ENCODE data around the gene POLR3G.
A peak's percentile ranks its signal among the peaks of the same experiment; 100 is the strongest.

Gene POLR3G

GRCh38 chr5:90503596-90503995, 28.9 kb downstream of the POLR3G start:
- DNase-seq (ENCODE audit: low spot score) = no peak

- DNase-seq (ENCODE audit: low spot score) = no peak
Observed at GRCh38 chr5:90504743-90505142, 30.1 kb downstream of the POLR3G start.

GRCh38 chr5:90506221-90506620, 31.6 kb downstream of the POLR3G start:
- no peak for DNase-seq (ENCODE audit: low spot score)

DNA sequence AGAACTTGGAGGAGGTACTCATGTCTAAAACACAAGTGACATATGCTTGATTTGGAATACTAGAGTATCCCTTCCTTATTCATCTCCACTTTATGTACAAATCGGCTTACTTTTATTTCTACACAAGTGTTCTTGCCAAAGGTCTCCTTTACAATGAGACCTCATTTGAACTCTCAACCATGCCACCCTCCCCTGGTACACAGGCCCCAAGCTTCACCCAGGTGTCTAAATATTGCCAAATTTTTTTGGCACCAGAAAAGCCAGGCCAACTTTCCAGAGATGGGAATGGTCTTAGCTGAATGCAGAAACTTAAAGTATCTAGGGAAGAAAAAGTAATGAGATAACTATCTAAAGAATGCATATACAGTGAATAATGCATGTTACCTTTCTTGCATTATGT, 35.8 kb downstream of the POLR3G start:
- DNase-seq (ENCODE audit: low spot score) = no peak

DNA sequence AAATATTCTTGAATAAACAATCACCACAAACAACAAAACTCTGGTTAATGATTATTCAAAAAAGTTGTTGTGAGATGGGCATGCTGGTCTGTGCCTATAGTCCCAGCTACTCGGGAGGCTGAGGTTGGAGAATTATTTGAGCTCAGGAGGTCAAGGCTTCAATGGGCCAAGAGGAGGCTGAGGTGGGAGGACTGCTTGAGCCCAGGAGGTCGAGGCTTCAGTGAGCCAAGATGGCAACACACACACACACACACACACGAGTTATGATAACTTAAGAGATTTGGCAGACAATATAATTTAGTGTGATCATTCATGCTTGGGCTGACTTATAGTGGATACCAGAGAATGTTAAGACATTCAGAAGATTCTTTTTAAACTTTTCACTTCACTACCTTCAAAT, 39.9 kb downstream of the POLR3G start:
- DNase-seq (ENCODE audit: low spot score) = no peak

GRCh38 chr5:90518661-90519060, 44.0 kb downstream of the POLR3G start:
- no peak for DNase-seq (ENCODE audit: low spot score)

DNA sequence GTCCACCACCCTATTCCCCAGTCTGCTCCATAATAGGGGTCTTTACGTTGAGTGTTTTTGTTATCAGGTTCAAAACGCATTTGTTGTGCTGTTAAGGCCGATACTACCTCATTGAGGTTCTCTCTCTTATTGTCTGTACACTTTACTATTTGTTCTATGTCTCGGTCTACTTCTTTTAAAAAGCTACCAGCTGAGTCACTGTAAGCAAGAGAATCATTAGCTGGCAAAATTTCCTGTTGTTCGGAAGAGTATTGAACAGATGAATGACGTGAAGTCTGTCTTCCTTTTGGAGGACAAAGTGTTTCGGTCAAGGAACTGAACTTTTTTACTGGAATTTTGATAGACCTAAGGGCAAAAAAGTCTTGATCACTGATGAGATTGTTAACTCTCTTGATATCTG, 44.4 kb downstream of the POLR3G start:
- no peak for DNase-seq (ENCODE audit: low spot score)

DNA sequence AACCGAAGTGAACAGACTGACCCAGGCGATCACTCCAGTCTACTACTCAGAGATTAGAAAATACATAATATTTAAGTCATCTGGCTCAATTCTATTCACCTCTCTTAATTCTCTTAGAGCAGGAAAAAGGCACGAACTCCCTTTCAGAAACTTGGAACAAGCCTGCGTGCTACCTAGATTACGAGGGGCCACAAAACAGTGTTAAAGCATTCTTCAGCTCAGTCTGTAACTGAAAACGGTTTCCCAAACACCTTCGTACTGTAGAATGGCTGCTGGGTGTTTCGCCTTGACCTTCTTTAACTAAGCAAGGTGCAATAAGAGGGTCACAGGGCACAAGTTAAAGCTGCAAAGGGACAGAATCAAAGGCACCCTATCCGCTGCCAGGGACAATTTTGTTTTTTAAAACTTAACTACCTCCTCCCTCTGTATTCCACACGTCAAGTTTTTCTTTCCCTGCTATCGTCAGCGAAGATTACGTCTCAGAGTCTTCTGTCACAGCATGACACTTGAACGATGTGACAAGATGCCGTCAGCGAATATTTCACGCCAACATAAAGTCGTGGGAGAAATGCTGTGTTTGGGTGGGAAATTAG, 54.0 kb downstream of the POLR3G start:
- DNase-seq (ENCODE audit: low spot score) = peak; percentile 9

DNA sequence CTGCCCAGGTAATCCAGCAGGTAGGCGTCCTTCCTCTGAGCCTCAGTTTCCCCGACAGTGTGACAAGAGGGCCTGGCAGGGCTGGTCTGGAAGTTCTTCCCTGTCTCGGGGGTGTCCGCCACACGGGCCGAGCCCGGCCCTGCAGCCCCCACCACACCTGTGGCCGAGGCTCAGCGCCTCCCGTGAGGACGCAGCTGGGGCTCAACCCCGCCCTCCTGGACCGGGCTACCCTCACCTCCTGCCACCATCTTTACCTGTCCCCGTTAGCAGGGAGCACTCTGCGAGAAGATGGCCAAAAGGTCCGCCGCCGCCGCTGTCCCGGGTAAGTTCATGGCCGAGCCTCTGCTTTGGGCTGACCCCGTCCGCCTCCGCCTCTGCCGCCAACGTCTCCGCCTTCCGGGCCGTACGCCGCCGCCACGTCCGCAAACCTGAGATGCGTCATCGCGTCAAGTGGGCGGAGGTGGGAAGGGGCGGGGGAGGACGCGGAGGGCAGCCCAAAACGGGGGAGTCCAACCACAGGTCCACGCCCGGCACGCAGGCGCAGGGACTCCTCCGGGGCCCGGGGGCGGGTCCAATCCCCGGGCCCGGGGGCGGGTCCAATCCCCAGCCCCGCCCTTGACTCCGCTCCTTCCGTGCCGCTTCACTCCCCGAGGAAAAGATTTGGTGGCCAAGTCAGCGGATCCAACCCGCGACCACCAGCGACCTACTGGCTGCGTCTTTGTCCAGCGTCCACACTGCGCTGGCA, 54.7 kb downstream of the POLR3G start, which contains the start of gene LYSMD3:
LYSMD3 (minus strand) TSS at position 391 of the 745 bp plus-strand sequence. CDS start 4,295 bp downstream, outside the sequence.
- DNase-seq (ENCODE audit: low spot score) = peak; percentile 96

DNA sequence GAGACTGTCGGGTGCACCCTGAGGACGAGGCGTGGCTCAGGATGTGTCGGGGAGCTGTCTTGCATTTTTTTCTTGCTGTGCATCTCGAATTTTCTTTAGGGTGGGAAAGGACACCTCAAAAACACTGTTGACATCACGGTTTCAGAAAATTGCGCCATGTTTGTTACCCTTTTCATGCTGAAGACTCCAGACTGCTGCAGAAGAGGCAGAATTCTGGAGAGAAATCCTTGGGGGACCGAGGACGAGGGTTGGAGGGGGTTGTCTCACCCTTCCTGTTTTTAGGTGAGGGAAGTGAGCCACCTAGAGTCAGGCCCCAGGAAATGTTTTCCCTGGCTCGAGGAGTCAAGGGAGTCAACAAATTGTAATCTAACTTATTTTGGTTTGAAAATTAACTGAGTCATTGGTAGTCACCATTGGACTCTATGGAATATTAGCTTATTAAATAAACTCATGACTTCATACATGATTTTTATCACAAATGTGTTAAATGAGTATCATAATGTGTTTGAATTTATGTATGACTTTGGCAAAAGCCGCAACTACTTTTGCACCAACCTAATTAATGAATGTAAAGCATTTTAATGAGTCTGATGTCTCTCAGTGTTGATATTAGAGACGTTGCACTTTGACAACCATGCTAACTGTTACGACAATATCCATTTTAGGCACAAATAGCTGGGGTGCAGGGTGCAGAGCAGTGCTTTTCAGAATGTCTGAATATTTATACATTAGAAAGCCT, 55.4 kb downstream of the POLR3G start:
- DNase-seq (ENCODE audit: low spot score) = peak; percentile 65

- DNase-seq (ENCODE audit: low spot score) = no peak
Observed at GRCh38 chr5:90530736-90531487, 56.2 kb downstream of the POLR3G start.

GRCh38 chr5:90533794-90534193, 59.1 kb downstream of the POLR3G start:
- no peak for DNase-seq (ENCODE audit: low spot score)

DNA sequence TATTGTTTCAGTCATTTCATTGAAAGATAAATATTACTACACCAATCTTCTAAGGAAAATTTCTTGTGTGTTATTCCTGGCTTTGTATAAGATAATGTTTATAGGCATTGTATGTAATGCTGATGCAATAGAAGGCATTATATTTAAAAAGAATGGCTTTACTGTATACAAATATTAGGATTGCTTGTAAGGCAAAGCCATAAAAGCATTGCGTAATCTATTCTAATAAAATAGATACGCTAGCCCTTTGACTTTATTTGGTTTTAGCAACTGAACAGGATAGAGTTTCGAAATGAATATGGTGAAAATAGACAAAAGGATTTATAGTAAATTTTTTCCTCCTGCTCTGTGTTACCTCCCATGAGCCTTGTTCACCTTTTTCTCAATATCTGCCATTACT, 60.3 kb downstream of the POLR3G start:
- no peak for DNase-seq (ENCODE audit: low spot score)

DNA sequence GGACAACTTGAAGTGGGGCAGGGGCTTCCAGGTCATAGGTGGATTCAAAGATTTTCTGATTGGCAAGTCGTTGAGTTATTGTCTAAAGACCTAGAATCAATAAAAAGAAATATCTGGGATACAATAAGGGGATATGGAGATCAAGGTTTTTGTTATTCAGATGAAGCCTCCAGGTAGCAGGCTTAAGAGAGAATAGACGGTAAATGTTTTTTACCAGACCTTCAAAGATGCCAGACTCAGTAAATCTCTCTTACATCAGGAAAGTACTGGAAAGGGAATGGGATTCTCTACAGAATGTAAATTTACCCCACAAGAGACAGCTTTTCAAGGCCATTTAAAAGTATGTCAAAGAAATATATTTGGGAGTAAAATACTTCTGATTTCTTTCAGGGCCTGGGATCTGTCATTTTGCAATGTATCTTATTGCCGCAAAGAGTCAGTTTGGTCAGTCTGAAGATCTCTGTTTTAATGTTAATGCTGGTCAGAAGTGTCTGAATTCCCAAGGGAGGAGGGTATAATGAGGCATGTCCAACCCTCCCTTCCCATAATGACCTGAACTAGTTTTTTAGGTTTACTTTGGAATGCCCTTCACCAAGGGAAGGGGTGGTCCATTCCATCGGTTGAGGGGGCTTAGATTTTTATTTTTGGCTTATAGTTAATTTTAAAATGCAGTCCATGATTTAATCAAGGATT, 68.3 kb downstream of the POLR3G start:
- DNase-seq (ENCODE audit: low spot score) = no peak

GRCh38 chr5:90545511-90545910, 70.8 kb downstream of the POLR3G start:
- no peak for DNase-seq (ENCODE audit: low spot score)

DNA sequence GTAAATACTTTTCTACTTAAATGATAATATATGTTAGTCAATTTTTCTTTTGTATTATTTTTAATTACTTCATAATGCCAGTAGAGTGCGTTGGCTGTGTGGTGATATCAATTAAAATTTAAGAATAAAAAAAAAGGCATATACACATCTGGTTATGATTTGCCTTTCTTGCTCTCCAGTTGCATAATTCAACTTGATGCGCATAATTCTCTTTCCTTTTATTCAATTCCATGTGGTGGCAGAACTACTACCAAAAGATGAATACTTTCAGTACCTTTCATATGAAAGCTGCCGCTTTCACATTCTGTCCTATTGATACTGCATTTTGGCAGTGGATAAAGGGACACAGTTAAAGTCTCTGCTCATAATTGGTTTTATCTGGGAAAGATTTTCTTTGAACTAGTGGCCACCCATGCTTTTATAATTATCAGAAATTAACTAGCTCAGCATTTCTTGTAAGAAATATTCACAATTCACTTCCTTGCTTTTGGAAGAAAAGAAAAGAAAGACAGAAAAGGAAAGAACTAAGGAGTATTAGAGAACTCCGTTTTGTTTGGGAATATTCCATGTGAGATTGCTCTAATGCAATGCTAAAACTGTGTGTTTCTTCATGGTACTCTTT, 71.7 kb downstream of the POLR3G start:
- no peak for DNase-seq (ENCODE audit: low spot score)

DNA sequence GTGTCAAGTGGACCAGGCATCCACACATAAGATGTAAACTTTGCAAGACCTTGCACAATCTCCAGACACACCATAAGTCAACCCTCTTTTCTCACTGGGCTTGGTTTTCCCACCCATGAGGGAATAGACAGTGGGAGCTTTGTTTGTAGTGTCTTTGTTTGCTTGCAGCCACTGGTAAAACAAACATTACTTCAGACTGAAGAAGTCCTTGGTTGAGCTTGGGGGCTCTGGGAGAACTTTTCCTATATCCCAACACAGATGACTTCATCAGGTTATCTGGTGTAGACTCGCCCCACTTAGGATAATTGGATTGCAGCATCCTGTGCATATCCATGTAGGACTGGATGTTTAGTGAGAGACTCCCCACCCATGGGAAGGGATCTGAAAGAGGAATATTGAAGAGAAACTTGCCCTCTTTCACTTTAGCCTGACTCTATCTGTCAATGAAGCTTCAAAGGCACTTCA, 72.4 kb downstream of the POLR3G start:
- DNase-seq (ENCODE audit: low spot score) = no peak

- no peak for DNase-seq (ENCODE audit: low spot score)
Observed at GRCh38 chr5:90548069-90548593, 73.5 kb downstream of the POLR3G start.

DNA sequence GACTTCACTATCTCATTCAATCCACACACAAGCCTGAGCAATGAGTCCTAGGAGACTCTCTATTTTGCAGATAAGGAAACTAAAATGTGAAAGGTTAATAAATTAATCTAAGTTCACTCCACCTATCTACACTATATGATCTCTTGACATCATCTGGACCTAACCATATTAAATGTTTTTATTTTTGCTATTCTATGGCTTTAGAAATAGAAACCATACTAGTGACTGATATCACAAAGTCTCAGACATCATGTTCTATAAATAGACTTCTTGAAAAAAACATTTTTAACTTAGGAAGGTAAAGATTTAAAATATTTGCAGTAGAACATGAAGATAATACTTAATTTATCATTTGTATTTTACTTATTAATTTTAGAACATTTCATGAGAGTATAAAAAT, 74.6 kb downstream of the POLR3G start:
- no peak for DNase-seq (ENCODE audit: low spot score)

DNA sequence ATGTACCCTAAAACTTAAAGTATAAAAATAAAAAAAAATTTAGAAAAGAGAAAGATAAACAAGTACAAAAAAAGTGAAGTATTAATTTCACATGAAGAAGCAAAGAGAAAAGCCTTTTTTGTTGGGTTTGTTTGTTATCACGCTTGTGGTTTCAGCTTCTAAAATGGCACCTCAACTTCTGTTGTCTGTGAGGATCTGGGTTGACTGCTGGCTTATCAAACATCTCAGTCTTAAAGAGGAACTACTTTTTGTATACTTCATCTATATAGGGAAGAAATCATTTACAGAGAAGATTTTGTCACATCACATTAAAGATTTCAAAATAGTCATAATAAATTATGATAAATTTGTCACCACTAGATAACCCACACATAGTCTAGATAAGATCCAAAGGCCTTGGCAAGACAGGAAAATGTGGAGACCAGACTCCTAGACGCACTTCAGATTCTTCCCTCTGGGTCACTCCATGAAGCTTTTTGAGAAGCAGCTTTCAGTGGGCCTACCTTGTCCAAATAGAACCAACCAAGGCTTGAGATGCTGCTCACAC, 75.1 kb downstream of the POLR3G start:
- DNase-seq (ENCODE audit: low spot score) = no peak

DNA sequence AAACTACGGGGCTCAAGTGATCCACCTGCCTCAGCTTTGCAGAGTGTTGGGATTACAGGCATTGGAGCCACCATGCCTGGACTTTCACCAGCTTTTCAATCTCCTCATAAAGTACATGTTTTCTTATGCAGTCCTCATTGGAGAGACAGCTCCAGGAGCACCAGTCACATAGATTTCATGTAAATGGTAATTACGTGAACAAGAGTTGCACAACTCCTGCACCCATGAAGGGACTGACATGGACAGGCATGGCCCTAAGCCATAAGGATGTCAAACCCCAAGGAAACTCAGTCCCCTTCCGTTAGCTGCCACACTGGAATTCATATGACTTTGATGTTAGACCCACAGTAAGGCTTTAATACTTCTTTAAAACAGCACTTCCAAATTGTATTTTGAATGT, 76.3 kb downstream of the POLR3G start:
- no peak for DNase-seq (ENCODE audit: low spot score)

All from activated CD4-positive, alpha-beta T cell treated with anti-CD3 and anti-CD28 coated beads, Interleukin-2, Interleukin-4, amounts not matched to agents 100 ng/mL and 50 ng/mL, durations not matched to agents 16 hours and 8 hours (primary cell).